ENCODE results near the gene CTSG. TPM values are rescaled to one million over a fixed set of nuclear protein-coding genes. Genes with fewer than 3 reads are reported as not detected.
"Not testable (repeated sequence)": the region's sequence is repeated elsewhere in the genome, so short reads cannot be mapped to it uniquely, and the experiment has no call there.

The CTSG gene
- total RNA-seq (2014; rRNA removed; shearing (Covaris generic)): not detected in 2 replicates
- 0.37 TPM in 1 of 2 replicates, not detected in the other for polyA plus RNA-seq (2015; cell fraction: cytosol; rRNA removed)
- polyA plus RNA-seq (2015; cell fraction: nucleus; rRNA removed): not detected in 2 replicates

GRCh38 chr14:24576182-24576581 lies at the start of gene CTSG:
Gene CTSG (minus strand): TSS chr14:24576250. CDS start chr14:24576223, 27 bp downstream.
- no peak for DNase-seq (ENCODE audit: low read depth, low spot score)
- in situ Hi-C loops (cut with HindIII; ENCODE audit: low pct_unique_long_range_greater_than_20kb, low sequenced_read_pairs): no loop called here

DNA sequence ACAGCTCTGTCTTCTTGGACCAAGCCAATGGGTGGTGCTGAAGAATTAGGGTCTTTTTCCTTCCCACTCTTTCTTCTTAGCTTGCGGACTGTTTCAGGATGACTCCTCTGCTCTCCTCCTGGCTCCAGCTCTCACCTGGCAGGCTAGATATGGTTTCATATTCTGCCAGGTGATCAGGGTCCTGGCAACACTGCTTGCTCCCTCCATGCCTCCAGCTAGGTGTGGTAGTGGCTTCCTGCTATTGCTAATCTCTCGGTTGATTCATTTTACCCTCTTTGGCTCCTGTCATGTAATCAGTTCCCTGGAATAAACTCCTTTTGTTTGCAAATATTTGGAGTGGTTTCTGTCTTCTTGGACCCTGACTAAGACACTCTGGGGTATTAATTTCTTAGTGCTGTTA lies 37.7 kb upstream of the CTSG start:
- in situ Hi-C loops (cut with HindIII; ENCODE audit: low pct_unique_long_range_greater_than_20kb, low sequenced_read_pairs): no loop called here
- DNase-seq (ENCODE audit: low read depth, low spot score): no peak

- DNase-seq (ENCODE audit: low read depth, low spot score): peak; percentile 27
- in situ Hi-C loops (cut with HindIII; ENCODE audit: low pct_unique_long_range_greater_than_20kb, low sequenced_read_pairs): no loop called here
Measured at GRCh38 chr14:24613241-24613640, 37.2 kb upstream of the CTSG start.

- no peak for DNase-seq (ENCODE audit: low read depth, low spot score)
- in situ Hi-C loops (cut with HindIII; ENCODE audit: low pct_unique_long_range_greater_than_20kb, low sequenced_read_pairs): no loop called here
Measured at GRCh38 chr14:24612196-24612595, 36.1 kb upstream of the CTSG start.

DNA sequence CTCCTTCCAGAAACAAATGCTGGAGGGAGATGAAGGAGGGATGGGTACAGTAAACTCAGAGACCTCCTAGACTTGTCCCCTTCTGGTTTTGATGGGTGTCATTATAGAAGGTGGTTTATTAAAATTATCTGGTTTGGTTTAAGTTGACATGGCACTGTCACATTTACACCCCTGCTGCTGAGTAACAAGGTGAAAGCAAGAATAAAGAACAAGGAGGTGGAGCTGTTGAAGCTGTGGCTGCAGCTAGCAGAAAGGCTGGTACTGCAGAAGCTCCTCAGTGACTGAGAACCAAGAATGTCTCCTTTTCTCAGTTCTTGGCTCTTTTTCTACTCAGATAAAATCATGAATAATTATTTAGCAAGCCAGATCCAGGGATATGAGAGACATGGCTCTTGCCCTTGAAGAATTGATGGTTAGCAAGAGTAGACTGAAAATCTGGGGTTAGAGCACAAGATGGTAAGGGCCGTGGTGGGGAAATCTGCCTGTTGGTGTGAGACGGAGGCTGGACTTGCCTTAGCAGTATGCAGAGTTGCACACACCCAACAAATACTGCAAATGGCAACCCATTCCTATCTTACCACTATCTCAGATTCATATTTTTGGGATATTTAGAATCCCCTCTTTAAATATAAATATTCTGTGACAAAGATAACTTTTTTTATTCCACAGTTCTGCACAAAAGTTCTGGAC lies 33.8 kb upstream of the CTSG start, which contains the start of gene GZMH:
TSS of gene GZMH (minus strand) at position 31 of the 690 bp plus-strand sequence. CDS start 72 bp downstream, outside the sequence.
- in situ Hi-C loops (cut with HindIII; ENCODE audit: low pct_unique_long_range_greater_than_20kb, low sequenced_read_pairs): no loop called here
- DNase-seq (ENCODE audit: low read depth, low spot score): no peak

DNA sequence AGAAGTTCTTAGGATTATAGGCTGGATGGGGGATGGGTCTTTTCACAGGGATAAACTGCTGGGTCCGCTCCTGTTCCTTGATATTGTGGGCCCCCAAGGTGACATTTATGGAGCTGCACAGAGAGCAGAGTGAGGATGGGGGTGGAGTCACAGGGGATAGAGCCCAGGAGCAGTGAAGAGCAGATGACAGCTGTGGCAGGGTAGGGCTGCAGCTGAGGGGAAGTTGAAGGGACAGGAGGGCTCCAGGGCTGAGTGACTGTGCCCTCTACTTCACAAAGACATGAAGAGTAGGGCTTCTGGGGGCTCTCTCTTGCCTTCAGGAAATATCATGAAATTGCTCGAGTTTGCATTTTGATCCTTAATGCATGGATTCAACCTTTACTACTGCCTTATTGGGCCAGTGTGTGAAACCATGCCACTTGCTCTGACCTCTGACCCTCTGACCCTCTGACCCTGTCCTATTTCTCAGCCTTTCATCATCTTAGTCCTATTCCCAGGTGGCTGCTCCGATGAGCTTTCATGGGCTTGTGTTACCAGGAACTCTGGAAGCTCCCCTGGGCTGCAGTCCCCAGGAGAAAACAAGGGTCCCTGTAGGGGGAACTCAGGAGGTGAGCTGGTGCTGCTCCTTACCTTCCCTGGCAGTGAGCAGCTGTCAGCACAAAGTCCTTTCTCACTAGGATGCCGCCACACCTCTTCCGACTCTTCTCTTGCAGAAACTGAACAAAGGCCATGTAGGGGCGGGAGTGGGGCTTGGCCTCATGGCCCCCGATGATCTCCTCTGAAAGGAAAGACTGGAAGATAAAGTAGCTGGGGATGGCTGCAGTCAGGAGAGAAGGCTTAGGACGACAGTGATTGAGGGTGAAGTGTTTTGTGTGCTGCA lies 31.8 kb upstream of the CTSG start:
- in situ Hi-C loops (cut with HindIII; ENCODE audit: low pct_unique_long_range_greater_than_20kb, low sequenced_read_pairs): no loop called here
- no peak for DNase-seq (ENCODE audit: low read depth, low spot score)

GRCh38 chr14:24607081-24607480 lies 31.0 kb upstream of the CTSG start:
- no peak for DNase-seq (ENCODE audit: low read depth, low spot score)
- in situ Hi-C loops (cut with HindIII; ENCODE audit: low pct_unique_long_range_greater_than_20kb, low sequenced_read_pairs): no loop called here

- DNase-seq (ENCODE audit: low read depth, low spot score): no peak
- in situ Hi-C loops (cut with HindIII; ENCODE audit: low pct_unique_long_range_greater_than_20kb, low sequenced_read_pairs): no loop called here
Measured at GRCh38 chr14:24606297-24606696, 30.2 kb upstream of the CTSG start.

DNA sequence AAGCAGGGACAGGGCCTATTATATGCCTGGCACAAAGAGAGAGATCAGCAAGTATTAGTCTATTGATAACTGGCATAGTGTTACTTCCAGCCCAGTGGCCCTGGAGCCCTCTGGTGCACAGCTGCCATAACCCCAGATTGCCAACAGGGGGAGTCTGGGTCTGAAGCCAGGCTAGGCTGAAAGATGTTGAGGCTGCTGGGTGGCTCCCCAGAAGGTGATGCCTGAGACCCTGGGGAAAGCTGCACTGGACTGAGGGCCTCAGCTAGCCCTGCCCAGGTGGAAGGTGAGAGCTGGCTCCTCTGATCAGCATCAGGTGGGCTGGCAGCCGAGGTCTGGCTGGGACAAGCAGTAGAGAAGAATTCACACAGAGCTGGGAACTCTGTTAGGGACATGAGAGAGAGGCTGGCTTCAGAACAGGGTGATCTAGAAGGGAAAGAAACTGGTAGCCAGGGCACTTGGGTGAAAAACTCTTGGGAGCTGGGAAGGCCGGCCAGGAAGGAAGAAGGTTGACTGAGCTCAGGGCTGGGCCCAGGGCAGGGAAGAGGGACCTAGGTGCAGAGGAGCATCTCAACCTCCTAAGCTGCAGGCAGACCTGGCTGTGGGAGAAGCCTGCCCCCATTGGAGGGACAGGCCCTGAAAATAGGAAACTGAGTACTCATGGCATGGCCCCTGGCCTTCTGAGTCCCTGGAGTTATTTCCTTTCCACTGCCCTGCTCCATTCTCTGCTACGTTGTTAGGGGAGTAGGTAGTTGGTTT lies 29.6 kb upstream of the CTSG start:
- in situ Hi-C loops (cut with HindIII; ENCODE audit: low pct_unique_long_range_greater_than_20kb, low sequenced_read_pairs): no loop called here
- peak; percentile 59 for DNase-seq (ENCODE audit: low read depth, low spot score)

- no peak for DNase-seq (ENCODE audit: low read depth, low spot score)
- in situ Hi-C loops (cut with HindIII; ENCODE audit: low pct_unique_long_range_greater_than_20kb, low sequenced_read_pairs): no loop called here
Measured at GRCh38 chr14:24597403-24597802, 21.4 kb upstream of the CTSG start.

DNA sequence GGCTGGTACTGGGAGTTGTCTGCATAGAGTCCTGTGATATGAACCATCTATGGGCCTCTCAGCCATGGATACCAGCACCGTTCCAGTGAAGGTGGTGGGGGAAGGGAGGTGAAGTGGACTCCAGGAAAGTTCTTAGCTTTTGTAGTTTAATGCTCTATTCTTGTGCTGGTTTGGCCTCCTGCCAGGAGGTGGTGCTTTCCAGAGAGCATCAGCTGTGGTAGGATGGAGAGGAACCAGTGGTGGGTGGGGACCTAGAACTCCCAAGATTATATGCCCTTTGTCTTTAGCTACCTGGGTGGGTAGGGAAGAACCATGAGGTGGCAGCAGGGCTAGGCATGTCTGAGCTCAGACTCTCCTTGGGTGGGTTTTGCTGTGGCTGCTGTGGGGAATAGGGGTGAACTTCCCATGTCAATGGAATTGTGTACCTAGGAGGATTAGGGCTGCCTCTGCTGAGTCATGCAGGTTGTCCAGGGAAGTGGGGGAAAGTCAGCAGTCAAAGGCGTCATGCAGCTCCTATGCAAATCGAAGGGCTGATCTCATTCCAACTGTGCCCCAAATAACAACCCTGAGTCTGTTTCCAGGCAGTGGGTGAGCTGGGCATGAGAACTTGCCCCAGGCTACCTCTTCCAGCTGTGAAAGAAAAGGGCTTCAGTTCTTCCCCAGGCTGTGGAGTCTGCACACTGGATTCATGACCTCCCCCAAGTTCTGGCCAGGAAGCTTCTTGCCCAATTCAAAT lies 19.2 kb upstream of the CTSG start:
- in situ Hi-C loops (cut with HindIII; ENCODE audit: low pct_unique_long_range_greater_than_20kb, low sequenced_read_pairs): no loop called here
- DNase-seq (ENCODE audit: low read depth, low spot score): peak; percentile 99

GRCh38 chr14:24591004-24591403 lies 15.0 kb upstream of the CTSG start:
- DNase-seq (ENCODE audit: low read depth, low spot score); in situ Hi-C loops (cut with HindIII; ENCODE audit: low pct_unique_long_range_greater_than_20kb, low sequenced_read_pairs): not testable (repeated sequence)

GRCh38 chr14:24584402-24584801 lies 8.4 kb upstream of the CTSG start:
- in situ Hi-C loops (cut with HindIII; ENCODE audit: low pct_unique_long_range_greater_than_20kb, low sequenced_read_pairs); DNase-seq (ENCODE audit: low read depth, low spot score): not testable (repeated sequence)

DNA sequence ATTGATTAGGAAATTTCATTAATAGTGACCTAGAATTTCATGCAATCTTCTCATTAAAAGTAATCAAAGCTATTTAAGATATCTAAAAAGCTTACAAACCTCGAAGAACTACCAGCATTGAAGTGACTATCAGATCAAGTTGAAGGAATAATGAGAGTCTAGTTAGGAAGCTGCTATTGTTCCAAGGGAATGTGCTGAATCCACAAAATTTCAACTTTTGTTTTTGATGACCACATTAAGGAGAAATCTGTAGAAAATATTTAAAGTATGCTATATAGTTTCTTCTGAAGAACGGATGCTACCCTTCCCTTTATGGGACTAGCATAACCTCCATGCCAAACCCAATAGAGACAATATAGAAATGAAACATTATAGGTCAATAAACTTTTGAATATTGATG lies 2.5 kb upstream of the CTSG start:
- DNase-seq (ENCODE audit: low read depth, low spot score): no peak
- in situ Hi-C loops (cut with HindIII; ENCODE audit: low pct_unique_long_range_greater_than_20kb, low sequenced_read_pairs): no loop called here

DNA sequence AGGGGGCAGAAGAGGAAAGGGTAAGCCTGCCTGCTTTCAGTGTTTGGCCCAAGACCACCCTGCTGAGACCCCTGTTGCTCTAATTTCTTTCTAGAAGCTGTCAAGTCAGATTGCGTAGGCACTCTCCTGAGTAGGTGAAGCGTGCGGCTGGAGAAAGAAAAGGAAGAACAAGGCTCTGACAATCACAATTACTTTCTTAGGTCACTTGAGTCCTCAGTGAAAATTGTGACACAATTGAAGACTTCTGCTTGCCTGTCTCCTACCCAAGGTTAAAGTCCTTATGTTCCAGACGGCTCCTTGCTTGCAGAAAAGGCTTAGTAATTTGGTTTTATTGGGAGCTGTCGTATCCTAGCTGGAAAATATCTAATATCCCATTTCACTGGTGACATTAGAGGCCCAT lies 721 bp upstream of the CTSG start:
- DNase-seq (ENCODE audit: low read depth, low spot score): no peak
- in situ Hi-C loops (cut with HindIII; ENCODE audit: low pct_unique_long_range_greater_than_20kb, low sequenced_read_pairs): no loop called here

DNA sequence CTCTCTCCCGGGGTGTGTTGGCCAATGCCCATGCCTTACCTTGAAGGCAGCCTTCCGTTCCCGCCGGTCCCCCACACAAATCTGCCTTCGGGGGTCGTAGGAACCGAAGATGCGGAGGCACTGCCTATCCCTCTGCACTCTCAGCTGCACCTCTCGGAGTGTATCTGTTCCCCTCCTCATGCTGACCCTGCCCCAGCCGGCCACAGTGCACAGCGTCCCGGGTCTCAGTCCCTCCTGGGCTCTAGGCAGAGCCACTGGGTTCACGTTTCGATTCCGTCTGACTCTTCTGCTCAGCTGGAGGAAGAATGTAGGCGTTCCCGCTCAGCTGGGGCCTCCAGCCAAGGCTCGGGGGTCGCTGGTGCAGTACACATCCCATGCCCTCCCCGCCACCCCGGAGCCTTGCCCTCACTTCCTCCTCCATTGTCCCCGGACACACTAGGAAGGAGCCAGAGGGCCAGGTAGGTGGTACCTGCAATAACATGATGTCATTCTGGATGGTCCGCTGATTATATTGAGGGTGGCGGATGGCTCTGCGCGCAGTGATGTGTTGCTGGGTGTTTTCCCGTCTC lies 1.8 kb downstream of the CTSG start:
- in situ Hi-C loops (cut with HindIII; ENCODE audit: low pct_unique_long_range_greater_than_20kb, low sequenced_read_pairs): no loop called here
- no peak for DNase-seq (ENCODE audit: low read depth, low spot score)

DNA sequence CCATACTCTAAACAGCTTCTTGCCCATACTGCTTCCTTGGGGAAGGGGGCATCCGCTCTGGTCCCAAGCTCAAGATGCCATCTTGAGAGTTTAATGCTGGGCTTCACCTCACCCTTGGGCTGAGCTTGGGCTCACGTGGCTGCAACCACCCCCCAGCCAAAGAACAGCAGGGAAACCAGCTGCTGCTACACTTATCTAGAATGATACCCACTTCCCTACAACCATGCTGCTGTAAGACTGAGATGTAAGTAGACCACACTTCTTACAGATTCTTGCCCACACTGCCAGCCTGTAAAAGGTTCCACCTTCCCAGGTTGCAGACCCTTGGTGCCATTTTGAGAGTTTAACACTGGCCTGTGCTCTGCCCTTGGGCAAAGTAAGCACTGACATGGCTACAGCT lies 9.7 kb downstream of the CTSG start:
- DNase-seq (ENCODE audit: low read depth, low spot score): no peak
- in situ Hi-C loops (cut with HindIII; ENCODE audit: low pct_unique_long_range_greater_than_20kb, low sequenced_read_pairs): no loop called here

Measured in SK-MEL-5 (cell line).